Measurements from ENCODE around the gene MYO16. TPM values are rescaled to one million over a fixed set of nuclear protein-coding genes. Genes with fewer than 3 reads are reported as not detected.
A peak's percentile ranks its signal among the peaks of the same experiment; 100 is the strongest.

Gene MYO16
- total RNA-seq, 1 donor from 2014 or later, result not detected

GRCh38 chr13:108795841-108796240 lies 166.4 kb downstream of the MYO16 start:
- DNase-seq (ENCODE audit: low read depth in 2 of 2), result no peak

- DNase-seq (ENCODE audit: low read depth in 2 of 2), result no peak
Measured at GRCh38 chr13:108797354-108797753, 167.9 kb downstream of the MYO16 start.

- DNase-seq (ENCODE audit: low read depth in 2 of 2), result no peak
Measured at GRCh38 chr13:108807841-108808240, 178.4 kb downstream of the MYO16 start.

GRCh38 chr13:108812165-108812564 lies 182.8 kb downstream of the MYO16 start:
- no peak for DNase-seq (ENCODE audit: low read depth in 2 of 2)

- DNase-seq (ENCODE audit: low read depth in 2 of 2), result no peak
Measured at GRCh38 chr13:108812661-108813060, 183.2 kb downstream of the MYO16 start.

GRCh38 chr13:108813587-108814170 lies 184.3 kb downstream of the MYO16 start:
- no peak for DNase-seq (ENCODE audit: low read depth in 2 of 2)

- no peak for DNase-seq (ENCODE audit: low read depth in 2 of 2)
Measured at GRCh38 chr13:108816375-108816774, 187.0 kb downstream of the MYO16 start.

GRCh38 chr13:108827646-108828045 lies 198.2 kb downstream of the MYO16 start:
- DNase-seq (ENCODE audit: low read depth in 2 of 2), result no peak

- no peak for DNase-seq (ENCODE audit: low read depth in 2 of 2)
Measured at GRCh38 chr13:108828086-108828815, 198.8 kb downstream of the MYO16 start.

GRCh38 chr13:108830916-108831315 lies 201.5 kb downstream of the MYO16 start:
- no peak for DNase-seq (ENCODE audit: low read depth in 2 of 2)

GRCh38 chr13:108833531-108833930 lies 204.1 kb downstream of the MYO16 start:
- no peak for DNase-seq (ENCODE audit: low read depth in 2 of 2)

GRCh38 chr13:108834193-108834592 lies 204.8 kb downstream of the MYO16 start:
- no peak for DNase-seq (ENCODE audit: low read depth in 2 of 2)

GRCh38 chr13:108835083-108835482 lies 205.7 kb downstream of the MYO16 start:
- DNase-seq (ENCODE audit: low read depth in 2 of 2), result no peak

- no peak for DNase-seq (ENCODE audit: low read depth in 2 of 2)
Measured at GRCh38 chr13:108850691-108851090, 221.3 kb downstream of the MYO16 start.

- DNase-seq (ENCODE audit: low read depth in 2 of 2), result no peak
Measured at GRCh38 chr13:108851660-108852059, 222.2 kb downstream of the MYO16 start.

- DNase-seq (ENCODE audit: low read depth in 2 of 2), result no peak
Measured at GRCh38 chr13:108853031-108853430, 223.6 kb downstream of the MYO16 start.

- DNase-seq (ENCODE audit: low read depth in 2 of 2), result no peak
Measured at GRCh38 chr13:108855737-108856387, 226.5 kb downstream of the MYO16 start.

- DNase-seq (ENCODE audit: low read depth in 2 of 2), result no peak
Measured at GRCh38 chr13:108858676-108859075, 229.3 kb downstream of the MYO16 start.

GRCh38 chr13:108859197-108860012 lies 230.0 kb downstream of the MYO16 start:
- DNase-seq (ENCODE audit: low read depth in 2 of 2), result peak in 1 of 2 donors; percentile 3

GRCh38 chr13:108860418-108860817 lies 231.0 kb downstream of the MYO16 start:
- no peak for DNase-seq (ENCODE audit: low read depth in 2 of 2)

GRCh38 chr13:108877300-108877699 lies 247.9 kb downstream of the MYO16 start:
- no peak for DNase-seq (ENCODE audit: low read depth in 2 of 2)

GRCh38 chr13:108878732-108879131 lies 249.3 kb downstream of the MYO16 start:
- DNase-seq (ENCODE audit: low read depth in 2 of 2), result no peak

Measured in lung microvascular endothelial cell (primary cell).